Measurements from ENCODE around the gene PINLYP.
"Not testable (repeated sequence)": the region's sequence is repeated elsewhere in the genome, so short reads cannot be mapped to it uniquely, and the experiment has no call there.

- TF ChIP-seq, protein P1, sequence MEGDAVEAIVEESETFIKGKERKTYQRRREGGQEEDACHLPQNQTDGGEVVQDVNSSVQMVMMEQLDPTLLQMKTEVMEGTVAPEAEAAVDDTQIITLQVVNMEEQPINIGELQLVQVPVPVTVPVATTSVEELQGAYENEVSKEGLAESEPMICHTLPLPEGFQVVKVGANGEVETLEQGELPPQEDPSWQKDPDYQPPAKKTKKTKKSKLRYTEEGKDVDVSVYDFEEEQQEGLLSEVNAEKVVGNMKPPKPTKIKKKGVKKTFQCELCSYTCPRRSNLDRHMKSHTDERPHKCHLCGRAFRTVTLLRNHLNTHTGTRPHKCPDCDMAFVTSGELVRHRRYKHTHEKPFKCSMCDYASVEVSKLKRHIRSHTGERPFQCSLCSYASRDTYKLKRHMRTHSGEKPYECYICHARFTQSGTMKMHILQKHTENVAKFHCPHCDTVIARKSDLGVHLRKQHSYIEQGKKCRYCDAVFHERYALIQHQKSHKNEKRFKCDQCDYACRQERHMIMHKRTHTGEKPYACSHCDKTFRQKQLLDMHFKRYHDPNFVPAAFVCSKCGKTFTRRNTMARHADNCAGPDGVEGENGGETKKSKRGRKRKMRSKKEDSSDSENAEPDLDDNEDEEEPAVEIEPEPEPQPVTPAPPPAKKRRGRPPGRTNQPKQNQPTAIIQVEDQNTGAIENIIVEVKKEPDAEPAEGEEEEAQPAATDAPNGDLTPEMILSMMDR (conservative IDR thresholded peaks at IDR 0.05 in 1 of 2, IDR thresholded peaks at IDR 0.05 in 1 of 2; ENCODE audit: low read depth in 1 of 2, low read length in 2 of 2) = not testable (repeated sequence)
- TF ChIP-seq EZH2 (IDR thresholded peaks at IDR 0.05; ENCODE audit: low read length, missing control alignments) = not testable (repeated sequence)
Measured at GRCh38 chr19:43587029-43587428, 11.4 kb downstream of the PINLYP start.
